ENCODE data around the gene GAK. TPM values are rescaled to one million over a fixed set of nuclear protein-coding genes. Genes with fewer than 3 reads are reported as not detected.

The GAK gene
- total RNA-seq, 1 donor from 2014 or later, result 116 TPM

DNA sequence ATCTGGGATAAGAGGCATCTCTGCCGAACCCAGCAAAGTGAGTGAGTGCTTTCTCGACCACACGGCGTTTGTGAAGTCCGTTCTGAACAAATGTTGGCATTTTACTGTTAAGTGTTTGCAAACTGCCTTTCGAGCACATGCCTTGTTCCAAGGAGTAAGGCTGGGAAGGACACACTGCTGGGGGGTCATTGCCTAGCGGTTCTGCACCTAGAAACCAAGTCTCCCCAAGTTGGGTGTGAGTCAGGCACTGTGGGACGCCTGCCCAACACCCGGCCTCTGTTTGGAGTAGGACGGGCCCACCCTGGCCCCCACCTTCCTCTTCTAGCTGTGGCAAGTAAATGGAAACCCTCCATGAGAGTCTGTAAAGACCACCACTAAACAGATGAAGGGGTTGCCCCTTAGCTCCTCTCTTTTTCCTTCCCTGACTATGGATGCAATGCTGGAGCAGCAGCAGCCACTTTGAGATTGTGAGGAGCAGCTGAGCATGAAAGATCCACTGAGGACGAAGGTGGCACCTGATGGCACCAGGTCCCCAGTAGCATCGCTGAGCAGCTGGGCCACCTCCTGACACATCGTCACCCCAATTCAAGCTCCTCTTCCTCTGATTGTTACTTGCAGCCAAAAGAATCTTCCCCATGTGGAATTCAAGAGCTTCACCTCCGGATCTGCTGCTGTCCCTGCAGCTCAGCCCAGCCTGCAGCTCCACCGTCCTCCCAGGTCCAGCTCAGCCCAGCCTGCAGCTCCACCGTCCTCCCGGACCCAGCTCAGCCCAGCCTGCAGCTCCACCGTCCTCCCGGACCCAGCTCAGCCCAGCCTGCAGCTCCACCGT is 112.5 kb downstream of the GAK start:
- TF ChIP-seq, protein P1, sequence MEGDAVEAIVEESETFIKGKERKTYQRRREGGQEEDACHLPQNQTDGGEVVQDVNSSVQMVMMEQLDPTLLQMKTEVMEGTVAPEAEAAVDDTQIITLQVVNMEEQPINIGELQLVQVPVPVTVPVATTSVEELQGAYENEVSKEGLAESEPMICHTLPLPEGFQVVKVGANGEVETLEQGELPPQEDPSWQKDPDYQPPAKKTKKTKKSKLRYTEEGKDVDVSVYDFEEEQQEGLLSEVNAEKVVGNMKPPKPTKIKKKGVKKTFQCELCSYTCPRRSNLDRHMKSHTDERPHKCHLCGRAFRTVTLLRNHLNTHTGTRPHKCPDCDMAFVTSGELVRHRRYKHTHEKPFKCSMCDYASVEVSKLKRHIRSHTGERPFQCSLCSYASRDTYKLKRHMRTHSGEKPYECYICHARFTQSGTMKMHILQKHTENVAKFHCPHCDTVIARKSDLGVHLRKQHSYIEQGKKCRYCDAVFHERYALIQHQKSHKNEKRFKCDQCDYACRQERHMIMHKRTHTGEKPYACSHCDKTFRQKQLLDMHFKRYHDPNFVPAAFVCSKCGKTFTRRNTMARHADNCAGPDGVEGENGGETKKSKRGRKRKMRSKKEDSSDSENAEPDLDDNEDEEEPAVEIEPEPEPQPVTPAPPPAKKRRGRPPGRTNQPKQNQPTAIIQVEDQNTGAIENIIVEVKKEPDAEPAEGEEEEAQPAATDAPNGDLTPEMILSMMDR (IDR thresholded peaks at IDR 0.05; ENCODE audit: unreplicated experiment), result no peak
- Mint-ChIP-seq H3K4me3 (ENCODE audit: low read depth) (no peak overlapping the region), H3K27ac (no peak overlapping the region), H3K36me3 (ENCODE audit: insufficient read depth) (no peaks in the 10 kb centered on the region), H3K9me3 (ENCODE audit: low read depth) (no peaks in the 10 kb centered on the region), H3K4me1 (ENCODE audit: low read depth) (peaks cover 8% of the 10 kb centered on the region), H3K27me3 (peaks cover 68% of the 10 kb centered on the region)
- no peak for DNase-seq (ENCODE audit: low spot score, unreplicated experiment)

DNA sequence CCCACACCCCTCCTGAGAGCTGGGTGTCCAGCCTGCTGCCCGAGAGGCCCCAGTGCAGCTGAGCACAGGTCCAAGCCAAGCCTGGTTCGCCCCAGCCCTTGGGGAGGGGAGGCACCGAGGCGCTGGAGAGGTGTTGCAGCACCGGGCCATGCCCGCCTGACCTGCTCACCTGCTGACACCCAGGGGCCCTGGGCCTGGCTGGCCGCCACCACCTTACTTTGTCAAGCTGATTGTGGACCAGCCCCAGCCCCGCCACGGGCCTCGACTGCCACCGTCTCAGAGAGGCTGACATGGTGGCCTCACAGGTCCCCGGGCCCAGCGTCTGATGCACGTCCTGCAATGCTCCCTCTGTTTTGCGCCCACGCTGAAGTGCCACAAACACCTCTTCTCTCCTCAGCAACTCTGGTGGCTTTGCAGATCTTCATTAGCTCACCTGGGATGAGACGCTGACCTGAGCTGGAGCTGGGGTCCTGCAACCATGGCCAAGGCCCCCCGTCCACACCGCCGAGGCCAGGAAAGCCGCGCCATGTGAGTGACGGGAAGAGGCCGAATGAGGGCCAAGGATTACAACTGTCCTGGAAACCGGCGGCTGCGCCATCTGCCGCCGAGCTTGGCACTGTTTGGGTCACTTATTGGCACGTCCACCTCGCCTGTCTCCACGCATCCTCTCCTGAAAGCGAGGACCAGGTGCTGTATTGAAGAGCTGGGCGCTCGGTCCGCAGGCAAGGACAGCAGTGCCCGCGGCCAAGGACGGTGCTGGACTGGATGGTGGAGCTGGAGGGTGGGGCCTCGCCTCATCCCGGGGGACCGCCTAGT is 113.8 kb downstream of the GAK start:
- Mint-ChIP-seq H3K36me3 (ENCODE audit: insufficient read depth) (no peaks in the 10 kb centered on the region), H3K27me3 (peaks cover 69% of the 10 kb centered on the region), H3K27ac (no peak overlapping the region), H3K9me3 (ENCODE audit: low read depth) (no peaks in the 10 kb centered on the region), H3K4me1 (ENCODE audit: low read depth) (peaks cover 9% of the 10 kb centered on the region), H3K4me3 (ENCODE audit: low read depth) (no peak overlapping the region)
- TF ChIP-seq, protein P1 (IDR thresholded peaks at IDR 0.05; ENCODE audit: unreplicated experiment), result no peak
- DNase-seq (ENCODE audit: low spot score, unreplicated experiment), result no peak

DNA sequence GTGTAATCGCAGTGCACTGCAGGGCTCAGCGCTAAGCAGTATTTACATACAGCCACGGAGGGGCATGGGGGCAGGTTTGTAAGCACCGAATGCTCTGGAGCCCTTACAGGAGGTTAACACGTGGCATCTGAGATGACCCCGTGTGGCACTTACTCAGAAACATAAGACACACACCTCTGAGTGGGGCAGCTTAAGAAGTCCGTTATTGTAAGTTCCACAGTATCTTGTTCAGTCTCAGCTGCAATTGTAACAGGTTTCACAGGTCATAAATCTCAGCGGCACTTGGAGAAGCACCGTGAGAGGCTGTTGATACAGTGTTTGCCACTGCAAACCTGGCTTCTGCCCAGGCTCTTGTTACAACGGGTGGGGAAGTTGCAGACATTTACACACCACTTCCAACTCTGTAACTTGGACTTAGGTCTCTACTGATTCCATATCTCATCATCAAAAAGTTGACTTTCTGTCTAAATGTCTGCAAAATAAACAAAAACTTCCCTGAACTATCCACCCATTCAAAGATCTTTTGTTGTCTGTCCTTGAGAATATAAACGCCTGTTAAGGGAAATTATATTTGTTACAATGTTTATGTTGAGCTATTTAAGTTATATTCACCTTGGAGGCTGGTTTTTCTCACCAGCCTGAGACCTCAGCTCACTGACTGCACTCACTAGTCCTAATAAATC is 116.5 kb downstream of the GAK start:
- TF ChIP-seq, protein P1 (IDR thresholded peaks at IDR 0.05; ENCODE audit: unreplicated experiment), result no peak
- H3K9me3 Mint-ChIP-seq (ENCODE audit: low read depth), result no peaks in the 10 kb centered on the region
- no peak for DNase-seq (ENCODE audit: low spot score, unreplicated experiment)
- H3K4me3 Mint-ChIP-seq (ENCODE audit: low read depth), result no peak overlapping the region
- no peaks in the 10 kb centered on the region for H3K36me3 Mint-ChIP-seq (ENCODE audit: insufficient read depth)
- peaks cover 64% of the 10 kb centered on the region for H3K27me3 Mint-ChIP-seq
- peak overlapping the region; percentile 45 for H3K27ac Mint-ChIP-seq
- H3K4me1 Mint-ChIP-seq (ENCODE audit: low read depth), result peaks cover 9% of the 10 kb centered on the region

DNA sequence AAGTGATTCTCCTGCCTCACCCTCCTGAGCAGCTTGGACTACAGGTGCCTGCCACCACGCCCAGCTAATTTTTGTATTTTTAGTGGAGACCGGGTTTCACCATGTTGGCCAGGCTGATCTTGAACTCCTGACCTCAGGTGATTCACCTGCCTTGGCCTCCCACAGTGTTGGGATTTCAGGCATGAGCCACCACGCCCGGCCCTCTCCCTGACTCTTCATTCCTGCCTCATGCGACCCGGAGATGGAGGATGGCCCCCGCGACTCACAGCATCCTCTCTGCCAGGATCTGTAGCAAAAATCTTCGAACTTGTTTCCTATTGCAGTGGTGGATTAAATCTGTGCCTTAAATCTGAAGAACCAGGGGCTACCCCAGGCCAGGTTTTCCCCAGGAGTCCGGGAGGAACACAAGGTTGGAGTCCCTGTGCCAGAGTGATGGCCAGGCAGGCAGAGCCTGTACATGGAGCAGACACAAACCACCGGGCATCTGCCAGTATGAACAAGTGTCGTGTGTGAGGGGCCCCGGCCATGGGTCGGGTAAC is 117.7 kb downstream of the GAK start:
- TF ChIP-seq, protein P1 (IDR thresholded peaks at IDR 0.05; ENCODE audit: unreplicated experiment), result no peak
- H3K4me3 Mint-ChIP-seq (ENCODE audit: low read depth), result no peak overlapping the region
- H3K27me3 Mint-ChIP-seq, result peaks cover 58% of the 10 kb centered on the region

DNA sequence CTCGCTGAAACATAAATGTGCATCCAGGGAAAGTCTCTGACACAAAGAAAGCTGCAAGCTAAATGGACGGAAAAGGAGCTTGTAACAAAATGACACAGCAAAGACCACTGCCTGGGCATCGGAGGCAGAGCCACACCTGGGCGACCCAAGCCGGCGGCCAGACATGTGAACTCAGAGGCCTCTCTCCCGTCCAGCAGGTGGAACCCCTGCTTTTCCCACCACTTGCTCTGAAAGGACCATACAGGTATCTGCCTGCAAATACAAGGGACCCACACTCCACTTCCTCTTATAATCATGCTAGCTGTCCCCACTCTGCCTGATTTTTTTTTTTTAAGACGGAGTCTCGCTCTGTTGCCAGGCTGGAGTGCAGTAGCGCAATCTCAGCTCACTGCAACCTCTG is 118.2 kb downstream of the GAK start:
- no peak overlapping the region for H3K4me3 Mint-ChIP-seq (ENCODE audit: low read depth)
- peaks cover 56% of the 10 kb centered on the region for H3K27me3 Mint-ChIP-seq
- H3K36me3 Mint-ChIP-seq (ENCODE audit: insufficient read depth), result no peaks in the 10 kb centered on the region
- H3K4me1 Mint-ChIP-seq (ENCODE audit: low read depth), result peaks cover 9% of the 10 kb centered on the region
- DNase-seq (ENCODE audit: low spot score, unreplicated experiment), result no peak
- H3K27ac Mint-ChIP-seq, result no peak overlapping the region
- TF ChIP-seq, protein P1 (IDR thresholded peaks at IDR 0.05; ENCODE audit: unreplicated experiment), result peak; percentile 26
- no peaks in the 10 kb centered on the region for H3K9me3 Mint-ChIP-seq (ENCODE audit: low read depth)

More for the DNA sequence above, 117.7 kb downstream of the GAK start:
- H3K4me1 Mint-ChIP-seq (ENCODE audit: low read depth), result peaks cover 9% of the 10 kb centered on the region
- H3K9me3 Mint-ChIP-seq (ENCODE audit: low read depth), result no peaks in the 10 kb centered on the region
- no peaks in the 10 kb centered on the region for H3K36me3 Mint-ChIP-seq (ENCODE audit: insufficient read depth)
- no peak overlapping the region for H3K27ac Mint-ChIP-seq
- no peak for DNase-seq (ENCODE audit: low spot score, unreplicated experiment)

Measured in progenitor cell of endocrine pancreas (in vitro differentiated cells).